GM12864 (cell line): ENCODE measurements around the gene CCT5.

ENCODE experiments used
- DNase-seq: peaks from one replicate; pipeline ENCODE4 v3.0.0-alpha.2; 2011; ENCODE audit warnings: low read depth
- H3K4me3 ChIP-seq: 2 replicates; pipeline ENCODE4 v1.5.1; 2011; ENCODE audit warnings: mild to moderate bottlenecking, low read depth, low read length, control low read depth
- CTCF ChIP-seq: IDR thresholded peaks from 2 replicates; pipeline ENCODE4 v1.5.1; 2011; ENCODE audit warnings: low read depth, mild to moderate bottlenecking, moderate library complexity, low read length, control low read depth, inconsistent platforms; ENCODE audit errors: missing control alignments

Gene CCT5

GRCh38 chr5:10249948-10250805 lies at the start of gene CCT5:
Gene CCT5, plus strand, starts transcription at chr5:10250280. Its CDS starts 61 bp downstream, at chr5:10250341.
- TF ChIP-seq CTCF = no peak
- DNase-seq = peak; percentile 97
- peak within 1 kb of the TSS; percentile 91 for H3K4me3 ChIP-seq

DNA sequence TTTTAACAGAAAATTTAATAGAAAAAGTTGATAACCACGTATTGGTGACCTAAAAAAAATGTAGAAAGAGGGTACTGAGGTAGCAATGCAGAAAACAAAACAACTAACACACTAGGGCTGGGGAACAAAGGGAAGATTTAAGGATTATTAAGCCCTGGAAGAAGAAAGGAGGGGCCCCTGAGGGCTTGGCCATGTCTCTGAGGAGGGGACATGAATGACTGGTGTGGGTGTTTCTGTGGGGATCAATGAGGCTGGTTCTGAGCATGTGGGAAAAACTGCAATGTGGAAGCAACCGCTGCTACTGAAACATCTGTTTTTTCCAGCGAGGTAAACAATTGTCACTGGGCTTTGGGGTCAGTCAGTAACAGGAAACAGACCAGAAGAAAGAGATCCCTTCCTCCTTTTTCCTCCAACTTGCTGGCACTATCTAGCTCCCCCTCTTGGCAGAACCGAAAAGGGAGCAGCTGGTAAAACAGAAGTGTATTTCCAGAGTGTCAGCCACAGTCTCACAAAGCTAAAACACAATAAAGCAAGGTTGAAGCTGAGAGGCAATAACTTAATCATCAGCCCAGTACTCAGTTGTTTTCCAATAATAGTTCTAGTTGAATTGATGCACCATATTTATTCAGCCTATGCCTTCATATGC lies 48.7 kb upstream of the CCT5 start:
- H3K4me3 ChIP-seq = no peak overlapping the region
- TF ChIP-seq CTCF = peak; percentile 29
- no peak for DNase-seq

GRCh38 chr5:10202089-10202910 lies 47.8 kb upstream of the CCT5 start:
- H3K4me3 ChIP-seq = no peak overlapping the region
- DNase-seq = no peak
- no peak for TF ChIP-seq CTCF

DNA sequence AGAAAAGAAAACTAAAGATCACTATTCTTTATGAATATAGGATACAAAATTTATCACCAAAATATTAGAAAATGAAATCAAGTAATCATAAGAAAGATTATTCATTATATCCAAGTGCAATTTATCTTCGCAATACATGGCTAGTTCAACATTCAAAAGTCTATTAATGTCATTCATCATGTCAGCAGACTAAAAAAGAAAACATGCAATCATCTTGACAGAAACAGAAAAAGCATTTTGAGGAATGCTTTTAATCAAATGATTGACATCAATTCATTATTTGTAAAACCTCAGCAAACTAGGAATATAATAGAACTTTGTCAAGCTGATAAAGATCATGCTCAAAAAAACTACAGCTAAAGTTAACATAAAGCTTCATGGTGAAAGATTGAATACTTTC lies 41.1 kb upstream of the CCT5 start:
- no peak for DNase-seq
- no peak overlapping the region for H3K4me3 ChIP-seq
- no peak for TF ChIP-seq CTCF

- no peak overlapping the region for H3K4me3 ChIP-seq
- TF ChIP-seq CTCF = no peak
- DNase-seq = no peak
These were observed 36.8 kb upstream of the CCT5 start for GRCh38 chr5:10213316-10213715.

DNA sequence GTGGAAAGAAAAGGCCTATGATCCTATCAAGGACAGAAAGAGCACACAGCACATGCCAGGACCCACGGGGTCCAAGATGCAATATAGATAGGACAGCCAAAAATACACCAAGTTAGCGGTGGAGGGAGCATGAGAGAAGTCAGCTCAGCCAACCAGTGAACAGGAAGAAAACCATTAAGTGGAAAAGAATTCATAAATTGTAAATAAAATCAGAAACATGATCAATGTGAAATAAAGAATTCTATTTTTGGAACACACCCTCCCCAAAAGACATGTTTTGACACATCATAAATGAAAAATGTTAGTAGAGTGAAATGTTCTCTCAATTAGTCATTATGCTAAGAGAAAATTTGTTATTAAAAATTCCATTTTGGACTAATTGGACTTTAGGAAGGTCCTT lies 36.0 kb upstream of the CCT5 start:
- TF ChIP-seq CTCF = no peak
- no peak for DNase-seq
- H3K4me3 ChIP-seq = no peak overlapping the region
